Adrenal gland (tissue), 5 donors: Measurements from ENCODE around the gene GP1BA.

Experiments
- POLR2A ChIP-seq, 2 donors: fragments of 450-650 bp; IDR thresholded peaks; one replicate each; pipeline ENCODE4 v1.6.1; 2017; ENCODE audit warnings: antibody characterized with exemption in 2 of 2, mild to moderate bottlenecking in 2 of 2, moderate library complexity in 1 of 2
- TF ChIP-seq, protein P1 (sequence below), 6 experiments: fragments of 450-650 bp in 4 of 6; fragments of 200-600 bp in 2 of 6; sonication (generic) in 1 of 6; IDR thresholded peaks; 1 replicate in 5 of 6; 2 replicates in 1 of 6; pipeline versions ENCODE4 v1.5.1 to v1.8.0; 2016 to 2021; ENCODE audit warnings: antibody characterized with exemption in 6 of 6, mild to moderate bottlenecking in 2 of 6, moderate library complexity in 1 of 6
- donor health status: DM: no; HTN: no; CAD: no.

DNA sequence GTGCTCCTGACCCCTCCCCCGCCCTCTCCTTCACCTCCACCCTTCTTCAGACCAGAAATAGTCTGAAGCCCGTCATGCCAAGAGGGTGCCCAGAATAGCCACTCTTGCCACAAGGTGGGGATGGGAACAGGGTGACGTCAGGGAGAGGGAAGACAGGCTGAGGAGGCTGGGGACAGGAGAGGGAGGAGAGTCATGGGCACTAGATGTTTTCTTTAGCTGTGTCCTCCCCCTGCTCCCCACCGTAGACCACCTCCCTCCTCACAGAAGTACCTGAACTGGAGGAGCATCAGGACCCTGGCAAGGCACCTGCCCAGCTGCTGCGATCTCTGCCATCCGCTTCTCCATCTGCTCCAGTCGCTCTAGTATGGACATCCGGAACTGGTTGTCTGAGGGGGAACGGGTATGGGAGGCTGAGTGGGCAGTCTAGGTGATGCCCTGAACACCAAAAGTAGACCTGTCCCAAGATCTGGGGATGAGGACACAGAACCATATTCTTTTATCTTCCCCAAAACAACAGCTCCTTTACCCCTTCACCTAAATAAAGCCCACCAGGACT lies 42.1 kb downstream of the GP1BA start:
- TF ChIP-seq POLR2A (IDR thresholded peaks at IDR 0.05), result no peak
- TF ChIP-seq, protein P1, sequence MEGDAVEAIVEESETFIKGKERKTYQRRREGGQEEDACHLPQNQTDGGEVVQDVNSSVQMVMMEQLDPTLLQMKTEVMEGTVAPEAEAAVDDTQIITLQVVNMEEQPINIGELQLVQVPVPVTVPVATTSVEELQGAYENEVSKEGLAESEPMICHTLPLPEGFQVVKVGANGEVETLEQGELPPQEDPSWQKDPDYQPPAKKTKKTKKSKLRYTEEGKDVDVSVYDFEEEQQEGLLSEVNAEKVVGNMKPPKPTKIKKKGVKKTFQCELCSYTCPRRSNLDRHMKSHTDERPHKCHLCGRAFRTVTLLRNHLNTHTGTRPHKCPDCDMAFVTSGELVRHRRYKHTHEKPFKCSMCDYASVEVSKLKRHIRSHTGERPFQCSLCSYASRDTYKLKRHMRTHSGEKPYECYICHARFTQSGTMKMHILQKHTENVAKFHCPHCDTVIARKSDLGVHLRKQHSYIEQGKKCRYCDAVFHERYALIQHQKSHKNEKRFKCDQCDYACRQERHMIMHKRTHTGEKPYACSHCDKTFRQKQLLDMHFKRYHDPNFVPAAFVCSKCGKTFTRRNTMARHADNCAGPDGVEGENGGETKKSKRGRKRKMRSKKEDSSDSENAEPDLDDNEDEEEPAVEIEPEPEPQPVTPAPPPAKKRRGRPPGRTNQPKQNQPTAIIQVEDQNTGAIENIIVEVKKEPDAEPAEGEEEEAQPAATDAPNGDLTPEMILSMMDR (IDR thresholded peaks at IDR 0.05), result no peak
